Uterus (tissue), 2 donors: ENCODE measurements around the gene SSR1.

ENCODE experiments used
- POLR2A ChIP-seq, 2 donors: fragments of 450-650 bp; IDR thresholded peaks; one replicate each; pipeline ENCODE4 v1.6.1; 2016; ENCODE audit warnings: antibody characterized with exemption in 2 of 2, mild to moderate bottlenecking in 1 of 2, moderate library complexity in 1 of 2
- TF ChIP-seq, protein P1 (sequence below), 4 experiments: fragments of 200-600 bp in 2 of 4; fragments of 450-650 bp in 2 of 4; sonication (generic) in 2 of 4; IDR thresholded peaks; one replicate each; pipeline ENCODE4 v1.5.1; 2016 to 2019; ENCODE audit warnings: antibody characterized with exemption in 4 of 4, mild to moderate bottlenecking in 2 of 4, moderate library complexity in 1 of 4

DNA sequence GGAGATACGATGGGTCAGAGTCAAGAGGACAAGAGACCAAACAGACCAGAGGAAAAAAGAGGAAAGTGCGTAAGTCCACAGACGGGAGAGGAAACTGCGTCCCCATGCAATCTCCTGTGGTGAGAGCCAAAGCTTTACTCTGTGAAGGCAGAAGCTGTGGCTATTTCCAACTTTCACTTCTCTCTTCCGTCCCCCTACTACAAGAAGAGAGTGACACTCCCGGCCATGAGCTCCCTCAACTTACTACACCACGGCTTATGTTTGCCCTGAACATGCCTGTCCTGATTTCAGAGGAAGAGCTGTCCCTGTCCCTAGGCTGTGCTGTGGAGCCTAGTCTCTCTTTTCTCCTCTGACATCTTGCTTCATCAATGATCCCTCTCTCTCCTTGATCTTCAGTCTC, 11.5 kb upstream of the SSR1 start:
- TF ChIP-seq, protein P1, sequence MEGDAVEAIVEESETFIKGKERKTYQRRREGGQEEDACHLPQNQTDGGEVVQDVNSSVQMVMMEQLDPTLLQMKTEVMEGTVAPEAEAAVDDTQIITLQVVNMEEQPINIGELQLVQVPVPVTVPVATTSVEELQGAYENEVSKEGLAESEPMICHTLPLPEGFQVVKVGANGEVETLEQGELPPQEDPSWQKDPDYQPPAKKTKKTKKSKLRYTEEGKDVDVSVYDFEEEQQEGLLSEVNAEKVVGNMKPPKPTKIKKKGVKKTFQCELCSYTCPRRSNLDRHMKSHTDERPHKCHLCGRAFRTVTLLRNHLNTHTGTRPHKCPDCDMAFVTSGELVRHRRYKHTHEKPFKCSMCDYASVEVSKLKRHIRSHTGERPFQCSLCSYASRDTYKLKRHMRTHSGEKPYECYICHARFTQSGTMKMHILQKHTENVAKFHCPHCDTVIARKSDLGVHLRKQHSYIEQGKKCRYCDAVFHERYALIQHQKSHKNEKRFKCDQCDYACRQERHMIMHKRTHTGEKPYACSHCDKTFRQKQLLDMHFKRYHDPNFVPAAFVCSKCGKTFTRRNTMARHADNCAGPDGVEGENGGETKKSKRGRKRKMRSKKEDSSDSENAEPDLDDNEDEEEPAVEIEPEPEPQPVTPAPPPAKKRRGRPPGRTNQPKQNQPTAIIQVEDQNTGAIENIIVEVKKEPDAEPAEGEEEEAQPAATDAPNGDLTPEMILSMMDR (IDR thresholded peaks at IDR 0.05): no peak
- TF ChIP-seq POLR2A (IDR thresholded peaks at IDR 0.05): no peak
